Hepatocyte (in vitro differentiated cells): ENCODE measurements around the gene CERS5.

Experiments
- CTCF ChIP-seq: fragments of 200-600 bp; sonication (generic); IDR thresholded peaks from 2 replicates; pipeline ENCODE4 v1.5.1; 2016; ENCODE audit warnings: antibody characterized with exemption, mild to moderate bottlenecking; ENCODE audit not compliant: poor library complexity
- EZH2phosphoT487 ChIP-seq: fragments of 200-600 bp; sonication (generic); IDR thresholded peaks from one replicate; pipeline ENCODE4 v1.6.1; 2018; ENCODE audit warnings: antibody characterized with exemption, mild to moderate bottlenecking, low read depth, moderate library complexity; ENCODE audit not compliant: unreplicated experiment, severe bottlenecking

- TF ChIP-seq CTCF (no peak), EZH2phosphoT487 (no peak)
Measured at GRCh38 chr12:50188241-50188781, 21.1 kb upstream of the CERS5 start.
